COR-L47 (cell line): Measurements from ENCODE around the gene CAMKK2.
"Not testable (repeated sequence)": the region's sequence is repeated elsewhere in the genome, so short reads cannot be mapped to it uniquely, and the experiment has no call there.

Source experiments
- DNase-seq: peaks from one replicate; lab custom pipeline; 2025; lab: John Stamatoyannopoulos, UW

CAMKK2 gene

GRCh38 chr12:121223292-121224285, 72.9 kb downstream of the CAMKK2 start:
- DNase-seq = no peak

GRCh38 chr12:121222847-121223246, 73.7 kb downstream of the CAMKK2 start:
- DNase-seq = no peak

DNA sequence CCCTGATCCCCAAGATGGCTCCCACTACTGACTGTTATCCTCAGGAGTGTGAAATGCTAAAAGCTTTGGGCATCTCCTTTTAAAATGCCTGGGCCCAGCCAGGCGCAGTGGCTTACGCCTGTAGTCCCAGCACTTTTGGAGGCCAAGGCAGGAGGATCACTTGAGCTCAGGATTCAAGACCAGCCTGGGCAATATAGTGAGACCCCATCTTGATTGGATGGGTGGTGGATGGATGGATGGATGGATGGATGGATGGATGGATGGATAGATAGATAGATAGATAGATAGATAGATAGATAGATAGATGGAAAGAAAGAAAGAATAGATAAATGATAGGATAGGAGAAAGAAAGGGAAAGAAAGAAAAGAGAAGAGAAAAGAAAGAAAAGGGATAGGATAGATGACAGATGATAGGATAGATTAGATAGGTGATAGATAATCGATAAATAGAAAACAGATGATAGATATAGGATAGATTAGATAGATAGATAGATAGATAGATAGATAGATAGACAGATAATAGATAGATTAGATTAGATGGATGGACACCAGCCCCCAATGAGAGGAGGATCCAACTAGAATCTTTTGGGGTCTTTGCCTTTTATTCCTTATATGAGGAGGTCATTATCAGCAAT, 77.0 kb downstream of the CAMKK2 start:
- DNase-seq = no peak

- peak; percentile 14 for DNase-seq
These were observed 77.7 kb downstream of the CAMKK2 start for GRCh38 chr12:121218588-121219352.

DNA sequence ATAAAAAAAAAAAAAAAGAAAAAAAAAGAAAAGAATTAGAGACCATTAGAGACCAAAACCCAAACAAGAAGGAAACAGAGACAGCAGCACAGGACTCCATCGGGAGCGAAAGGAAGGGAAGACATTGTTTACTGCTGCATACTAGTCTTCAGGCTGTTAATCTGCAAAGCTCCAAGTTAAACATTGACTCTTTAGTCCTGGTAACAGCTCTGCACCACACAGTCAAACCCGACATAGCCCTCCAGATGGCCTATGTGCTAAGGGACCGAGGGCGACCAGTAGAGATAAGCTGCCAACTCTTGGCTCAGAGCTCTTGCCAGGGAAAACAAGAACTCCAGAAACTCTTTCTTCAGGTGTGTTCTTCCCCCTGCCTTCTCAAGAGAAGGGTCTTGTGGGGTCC, 78.7 kb downstream of the CAMKK2 start:
- DNase-seq = no peak

DNA sequence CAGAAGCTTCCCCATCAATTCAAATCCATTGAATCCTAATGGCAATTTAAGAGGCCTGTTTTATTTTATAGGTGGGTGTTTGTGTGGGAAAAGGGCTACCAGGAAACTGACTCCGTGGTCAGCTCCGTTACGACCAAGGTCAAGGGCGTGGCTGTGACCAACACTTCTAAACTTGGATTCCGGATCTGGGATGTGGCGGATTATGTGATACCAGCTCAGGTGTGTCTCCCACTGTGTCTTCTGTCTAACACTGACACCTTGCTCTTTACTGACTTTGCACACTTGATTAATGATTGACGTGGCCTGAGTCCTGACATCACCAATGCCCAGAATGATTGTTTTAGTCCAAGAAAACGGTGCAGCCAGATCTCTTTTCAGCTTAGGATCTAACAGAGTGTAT, 79.4 kb downstream of the CAMKK2 start:
- DNase-seq = no peak

GRCh38 chr12:121216102-121216501, 80.4 kb downstream of the CAMKK2 start:
- no peak for DNase-seq

DNA sequence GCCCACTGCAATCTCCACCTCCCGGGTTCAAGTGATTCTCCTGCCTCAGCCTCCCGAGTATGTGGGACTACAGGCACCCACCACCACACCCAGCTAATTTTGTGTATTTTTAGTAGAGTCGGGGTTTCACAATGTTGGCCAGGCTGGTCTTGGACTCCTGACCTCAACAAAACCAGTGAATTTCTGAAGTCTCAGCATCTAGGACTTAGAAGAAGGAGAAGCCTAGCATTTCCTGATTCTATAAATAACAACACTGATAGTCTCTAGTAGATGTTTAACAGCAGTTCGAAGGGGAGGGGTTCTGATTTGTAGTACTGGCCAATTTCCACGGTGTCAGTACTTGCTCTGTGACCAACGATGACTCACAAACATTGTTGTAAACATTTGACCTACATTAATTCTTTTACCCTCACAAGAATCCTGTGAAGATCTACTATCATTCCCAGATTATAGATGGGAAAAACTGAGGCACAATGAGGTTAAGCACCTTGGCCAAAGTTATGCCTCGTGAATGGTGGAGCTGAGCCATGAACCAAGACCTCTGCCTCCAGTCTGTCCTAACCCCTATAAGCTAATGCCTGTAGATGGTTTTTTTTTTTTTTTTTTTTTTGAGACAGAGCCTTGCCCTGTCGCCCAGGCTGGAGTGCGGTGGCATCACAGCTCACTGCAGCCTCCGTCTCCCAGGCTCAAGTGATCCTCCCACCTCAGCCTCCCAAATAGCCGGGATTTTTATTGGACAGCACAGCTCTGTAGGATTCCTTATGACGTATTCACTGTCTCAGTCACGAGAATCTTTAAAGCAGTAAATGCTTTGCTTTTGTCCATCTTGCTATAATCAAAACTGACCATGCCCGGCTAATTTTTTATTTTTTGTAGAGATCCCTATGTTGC, 81.4 kb downstream of the CAMKK2 start:
- no peak for DNase-seq

DNA sequence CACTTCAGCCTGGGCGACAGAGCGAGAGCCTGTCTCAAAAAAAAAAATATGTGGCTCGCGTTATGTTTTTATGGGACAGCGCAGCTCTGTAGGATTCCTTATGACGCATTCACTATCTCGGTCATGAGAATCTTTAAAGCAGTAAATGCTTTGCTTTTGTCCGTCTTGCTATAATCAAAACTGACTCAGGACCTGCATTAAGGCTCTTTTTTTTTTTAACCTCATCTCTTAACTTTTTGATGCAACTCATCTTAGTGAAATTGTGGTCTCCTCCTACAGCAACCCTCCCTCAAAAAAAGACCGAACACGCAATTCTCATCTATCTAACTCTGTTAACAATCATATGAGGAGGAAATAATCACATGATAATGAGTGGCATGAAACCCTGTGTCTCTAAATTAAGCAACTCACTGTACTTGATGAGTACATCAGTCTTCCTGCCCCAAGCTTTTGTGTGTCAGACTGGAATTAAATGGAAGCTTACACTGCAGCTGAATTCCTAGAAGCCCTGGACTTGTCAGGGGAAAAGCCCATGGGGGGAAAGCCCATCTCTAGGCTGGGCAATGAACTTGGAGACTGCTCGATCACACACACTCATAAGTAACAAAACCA, 82.2 kb downstream of the CAMKK2 start:
- no peak for DNase-seq

GRCh38 chr12:121212875-121213274, 83.6 kb downstream of the CAMKK2 start:
- no peak for DNase-seq

GRCh38 chr12:121209624-121210572, 86.6 kb downstream of the CAMKK2 start, which contains the start of gene P2RX4:
Gene P2RX4 (plus strand): TSS chr12:121210129. CDS start chr12:121210165, 36 bp downstream.
- peak; percentile 81 for DNase-seq

GRCh38 chr12:121209221-121209620, 87.3 kb downstream of the CAMKK2 start:
- DNase-seq = no peak

DNA sequence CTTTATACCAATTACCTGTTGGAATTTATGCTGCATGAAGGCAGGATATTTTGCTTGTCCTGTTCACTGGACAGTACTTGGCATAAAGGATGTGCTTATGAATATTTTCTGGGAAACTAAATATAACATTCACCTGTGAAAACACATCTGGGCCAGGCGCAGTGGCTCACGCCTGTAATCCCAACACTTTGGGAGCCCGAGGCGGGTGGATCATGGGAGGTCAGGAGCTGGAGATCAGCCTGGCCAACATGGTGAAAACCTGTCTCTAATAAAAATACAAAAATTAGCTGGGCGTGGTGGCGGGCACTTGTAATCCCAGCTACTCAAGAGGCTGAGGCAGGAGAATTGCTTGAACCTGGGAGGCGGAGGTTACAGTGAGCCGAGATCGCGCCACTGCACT, 87.9 kb downstream of the CAMKK2 start:
- DNase-seq = not testable (repeated sequence)

- DNase-seq = no peak
These were observed 91.0 kb downstream of the CAMKK2 start for GRCh38 chr12:121205491-121205890.

DNA sequence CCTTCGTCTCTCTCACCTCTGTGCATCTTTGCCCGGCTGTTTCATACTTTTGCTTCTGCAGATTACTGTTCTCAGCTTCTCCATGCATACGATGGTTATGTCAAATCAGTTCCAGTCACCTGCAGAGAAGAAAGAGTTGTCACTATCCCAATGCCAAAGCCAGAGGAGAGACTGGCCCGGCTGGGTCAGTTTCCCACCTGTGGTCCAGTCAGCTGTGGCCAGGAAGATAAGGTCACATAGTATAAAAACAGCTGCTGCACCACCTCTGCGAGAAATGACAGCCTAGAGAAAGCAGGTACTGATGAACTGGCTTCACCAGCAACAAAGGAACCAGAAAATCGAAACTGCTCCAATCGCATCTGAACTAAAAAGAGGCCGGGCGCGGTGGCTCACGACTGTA, 93.0 kb downstream of the CAMKK2 start:
- DNase-seq = no peak

DNA sequence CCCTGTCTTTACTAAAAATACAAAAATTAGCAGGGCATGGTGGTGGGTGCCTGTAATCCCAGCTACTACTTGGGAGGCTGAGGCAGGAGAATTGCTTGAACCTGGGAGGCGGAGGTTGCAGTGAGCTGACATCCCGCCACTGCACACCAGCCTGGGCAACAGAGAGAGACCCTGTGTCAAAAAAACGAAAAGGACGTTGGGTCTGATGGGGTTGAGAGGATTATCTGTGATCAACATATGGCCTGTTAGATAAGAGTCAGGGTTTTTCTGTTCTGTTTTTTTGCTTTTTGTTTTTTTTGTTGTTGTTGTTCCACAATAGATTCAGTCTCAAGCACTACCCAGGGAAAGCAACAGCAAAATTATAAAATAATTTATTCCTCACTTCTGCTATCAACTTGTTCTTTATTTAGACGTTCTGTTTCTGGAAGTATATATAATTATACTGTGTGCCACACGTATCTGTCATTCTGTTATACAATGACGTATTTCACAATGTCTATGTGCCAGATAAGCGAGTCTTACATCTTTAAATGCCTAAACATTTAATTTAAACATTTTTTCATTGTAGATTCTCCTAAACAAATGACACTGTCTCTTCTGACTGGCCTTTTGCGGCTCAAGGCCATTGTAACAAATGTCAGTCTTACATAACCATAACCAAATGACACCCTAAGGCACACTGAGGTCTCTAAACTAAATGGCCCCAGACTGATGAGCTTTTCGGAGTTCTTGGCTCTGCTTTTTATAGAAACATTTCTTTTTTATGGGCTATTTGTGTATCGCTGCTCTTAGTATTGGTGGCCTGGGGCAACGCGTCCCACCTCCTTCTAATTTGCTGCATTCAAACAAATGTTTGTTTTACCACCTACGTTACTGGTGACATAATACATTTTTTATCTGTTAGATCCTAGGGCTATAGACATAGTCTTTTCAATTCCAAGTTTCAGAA, 93.8 kb downstream of the CAMKK2 start:
- DNase-seq = peak; percentile 9

- DNase-seq = not testable (repeated sequence)
These were observed 95.4 kb downstream of the CAMKK2 start for GRCh38 chr12:121201140-121201539.

GRCh38 chr12:121198949-121199348, 97.6 kb downstream of the CAMKK2 start:
- DNase-seq = no peak

DNA sequence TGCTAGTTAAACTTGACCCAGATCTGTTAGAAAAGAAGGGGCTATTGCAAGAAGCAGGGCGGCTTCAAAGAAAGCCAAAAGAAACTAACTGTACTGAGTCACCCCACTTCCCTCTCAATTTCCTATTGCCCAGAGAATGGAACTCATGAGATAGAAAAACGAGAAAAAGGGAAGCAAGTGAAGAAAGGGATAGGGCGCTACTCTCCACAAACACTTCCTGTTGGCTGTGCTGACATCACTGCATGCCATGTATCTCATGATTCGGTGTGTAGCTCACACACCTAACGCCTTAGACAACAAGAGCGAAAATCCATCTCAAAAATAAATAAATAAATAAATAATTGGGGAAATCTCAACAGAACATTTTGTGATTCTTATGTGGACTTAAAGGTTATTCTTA, 99.6 kb downstream of the CAMKK2 start:
- DNase-seq = no peak
